ENCODE data around the gene CHMP4B.

GRCh38 chr20:33810259-33810658 lies 889 bp upstream of the CHMP4B start:
- TF ChIP-seq REST (IDR thresholded peaks at IDR 0.05; ENCODE audit: insufficient read depth in 1 of 2, low read depth in 2 of 2, low read length in 2 of 2): no peak
- TF ChIP-seq POLR2AphosphoS5 (IDR thresholded peaks at IDR 0.05; ENCODE audit: low read depth, low read length): no peak
- no peak for TF ChIP-seq FOXP2 (optimal IDR thresholded peaks at IDR 0.05; ENCODE audit: borderline replicate concordance, extremely low read depth, extremely low read length, insufficient read depth)
- TF ChIP-seq SIN3A (IDR thresholded peaks at IDR 0.05; ENCODE audit: borderline replicate concordance, insufficient read depth, low read length): no peak
